Mucosa of stomach (tissue), 1 donor: ENCODE measurements around the gene MBD4.

Experiments
- H3K27me3 ChIP-seq: one replicate; pipeline ENCODE4 v1.7.0; 2013; ENCODE audit warnings: mild to moderate bottlenecking, low read length; ENCODE audit not compliant: control insufficient read depth, insufficient read depth
- H3K36me3 ChIP-seq: one replicate; pipeline ENCODE4 v1.7.0; 2013; ENCODE audit warnings: low read length; ENCODE audit not compliant: control insufficient read depth, insufficient read depth
- H3K4me1 ChIP-seq: one replicate; pipeline ENCODE4 v1.7.0; 2013; ENCODE audit warnings: mild to moderate bottlenecking, low read length; ENCODE audit not compliant: control insufficient read depth, insufficient read depth
- H3K4me3 ChIP-seq: one replicate; pipeline ENCODE4 v1.7.0; 2013; ENCODE audit warnings: low read length
- H3K9ac ChIP-seq: one replicate; pipeline ENCODE4 v1.7.0; 2013; ENCODE audit warnings: mild to moderate bottlenecking, low read length, moderate library complexity
- H3K9me3 ChIP-seq: one replicate; pipeline ENCODE4 v1.7.0; 2013; ENCODE audit warnings: mild to moderate bottlenecking, low read length, moderate library complexity; ENCODE audit not compliant: control insufficient read depth
- donor health status: Pancreatic carcinoma.

The MBD4 gene

GRCh38 chr3:129425213-129425612 lies 14.5 kb downstream of the MBD4 start:
- no peak overlapping the region for H3K9ac ChIP-seq
- no peaks in the 10 kb centered on the region for H3K36me3 ChIP-seq
- H3K27me3 ChIP-seq = peaks cover 5% of the 10 kb centered on the region
- H3K9me3 ChIP-seq = no peaks in the 10 kb centered on the region
- H3K4me3 ChIP-seq = no peak overlapping the region
- H3K4me1 ChIP-seq = peaks cover 30% of the 10 kb centered on the region

- peak overlapping the region; percentile 1 for H3K9ac ChIP-seq
Observed at GRCh38 chr3:129424185-129424841, 15.4 kb downstream of the MBD4 start.

GRCh38 chr3:129422897-129423296 lies 16.9 kb downstream of the MBD4 start:
- Histone ChIP-seq H3K27me3 (peaks cover 4% of the 10 kb centered on the region), H3K9me3 (no peaks in the 10 kb centered on the region), H3K4me1 (peaks cover 23% of the 10 kb centered on the region), H3K9ac (no peak overlapping the region), H3K36me3 (no peaks in the 10 kb centered on the region), H3K4me3 (no peak overlapping the region)

More at GRCh38 chr3:129424185-129424841, 15.4 kb downstream of the MBD4 start:
- Histone ChIP-seq H3K36me3 (no peaks in the 10 kb centered on the region), H3K4me3 (no peak overlapping the region), H3K4me1 (peaks cover 30% of the 10 kb centered on the region), H3K27me3 (peaks cover 5% of the 10 kb centered on the region), H3K9me3 (no peaks in the 10 kb centered on the region)

- Histone ChIP-seq H3K36me3 (no peaks in the 10 kb centered on the region), H3K9me3 (no peaks in the 10 kb centered on the region), H3K27me3 (no peaks in the 10 kb centered on the region), H3K4me3 (no peak overlapping the region), H3K4me1 (peaks cover 19% of the 10 kb centered on the region), H3K9ac (no peak overlapping the region)
Observed at GRCh38 chr3:129421988-129422745, 17.6 kb downstream of the MBD4 start.

- H3K9me3 ChIP-seq = no peaks in the 10 kb centered on the region
- peaks cover 19% of the 10 kb centered on the region for H3K4me1 ChIP-seq
- no peaks in the 10 kb centered on the region for H3K27me3 ChIP-seq
- no peak overlapping the region for H3K9ac ChIP-seq
- no peak overlapping the region for H3K4me3 ChIP-seq
- no peaks in the 10 kb centered on the region for H3K36me3 ChIP-seq
Observed at GRCh38 chr3:129421236-129421883, 18.4 kb downstream of the MBD4 start.

GRCh38 chr3:129419476-129419875 lies 20.3 kb downstream of the MBD4 start:
- H3K9ac ChIP-seq = no peak overlapping the region
- H3K9me3 ChIP-seq = no peaks in the 10 kb centered on the region
- H3K27me3 ChIP-seq = no peaks in the 10 kb centered on the region
- H3K36me3 ChIP-seq = no peaks in the 10 kb centered on the region
- no peak overlapping the region for H3K4me3 ChIP-seq
- peaks cover 22% of the 10 kb centered on the region for H3K4me1 ChIP-seq

GRCh38 chr3:129418041-129418973 lies 21.4 kb downstream of the MBD4 start:
- H3K36me3 ChIP-seq = no peaks in the 10 kb centered on the region
- H3K27me3 ChIP-seq = no peaks in the 10 kb centered on the region
- peaks cover 22% of the 10 kb centered on the region for H3K4me1 ChIP-seq
- H3K9ac ChIP-seq = no peak overlapping the region
- H3K9me3 ChIP-seq = no peaks in the 10 kb centered on the region
- H3K4me3 ChIP-seq = no peak overlapping the region

GRCh38 chr3:129417326-129417725 lies 22.4 kb downstream of the MBD4 start:
- H3K9me3 ChIP-seq = no peaks in the 10 kb centered on the region
- H3K27me3 ChIP-seq = no peaks in the 10 kb centered on the region
- H3K4me1 ChIP-seq = peaks cover 27% of the 10 kb centered on the region
- H3K9ac ChIP-seq = no peak overlapping the region
- no peak overlapping the region for H3K4me3 ChIP-seq
- no peaks in the 10 kb centered on the region for H3K36me3 ChIP-seq

- Histone ChIP-seq H3K9me3 (no peaks in the 10 kb centered on the region), H3K4me1 (peaks cover 27% of the 10 kb centered on the region), H3K36me3 (no peaks in the 10 kb centered on the region), H3K9ac (no peak overlapping the region), H3K4me3 (no peak overlapping the region), H3K27me3 (no peaks in the 10 kb centered on the region)
Observed at GRCh38 chr3:129416415-129416814, 23.3 kb downstream of the MBD4 start.

- Histone ChIP-seq H3K9me3 (no peaks in the 10 kb centered on the region), H3K9ac (no peak overlapping the region), H3K36me3 (no peaks in the 10 kb centered on the region), H3K4me3 (no peak overlapping the region), H3K4me1 (peaks cover 27% of the 10 kb centered on the region), H3K27me3 (no peaks in the 10 kb centered on the region)
Observed at GRCh38 chr3:129415830-129416229, 23.9 kb downstream of the MBD4 start.

- no peak overlapping the region for H3K9ac ChIP-seq
- H3K9me3 ChIP-seq = no peaks in the 10 kb centered on the region
- no peak overlapping the region for H3K4me3 ChIP-seq
- peaks cover 27% of the 10 kb centered on the region for H3K4me1 ChIP-seq
- H3K27me3 ChIP-seq = no peaks in the 10 kb centered on the region
- no peaks in the 10 kb centered on the region for H3K36me3 ChIP-seq
Observed at GRCh38 chr3:129415378-129415777, 24.4 kb downstream of the MBD4 start.
